Aorta (tissue), 5 donors: ENCODE data around the gene ARL15. TPM values are rescaled to one million over a fixed set of nuclear protein-coding genes. Genes with fewer than 3 reads are reported as not detected.

Experiments
- ATAC-seq: fragments of 200-7000 bp; cut with Tn5 transposase; one replicate; pipeline ENCODE4 v1.9.1; 2022; ENCODE audit warnings: moderate library complexity; ENCODE audit not compliant: low FRiP score
- DNase-seq, 2 donors: peaks; one replicate each; pipeline ENCODE4 v3.0.0-alpha.2; 2020
- H3K27ac ChIP-seq, 2 donors: one replicate each; pipeline ENCODE4 v1.5.1; 2013; ENCODE audit warnings: low read length in 2 of 2, mild to moderate bottlenecking in 2 of 2, moderate library complexity in 2 of 2, control low read depth in 1 of 2, inconsistent platforms in 1 of 2, low read depth in 1 of 2
- H3K27me3 ChIP-seq, 2 donors: one replicate each; pipeline ENCODE4 v1.6.1; 2013; ENCODE audit warnings: control low read depth in 1 of 2, low read length in 1 of 2, mild to moderate bottlenecking in 1 of 2, moderate library complexity in 1 of 2; ENCODE audit not compliant: insufficient read depth in 2 of 2, control insufficient read depth in 1 of 2
- H3K36me3 ChIP-seq, 2 donors: one replicate each; pipeline ENCODE4 v1.6.1; 2013; ENCODE audit warnings: control low read depth in 1 of 2, low read length in 1 of 2, mild to moderate bottlenecking in 1 of 2; ENCODE audit not compliant: insufficient read depth in 2 of 2, control insufficient read depth in 1 of 2
- H3K4me1 ChIP-seq, 2 donors: one replicate each; pipeline ENCODE4 v1.6.1; 2013; ENCODE audit warnings: low read length in 2 of 2, control low read depth in 1 of 2, mild to moderate bottlenecking in 1 of 2, moderate library complexity in 1 of 2; ENCODE audit not compliant: insufficient read depth in 2 of 2, control insufficient read depth in 1 of 2
- H3K4me3 ChIP-seq, 2 donors: one replicate each; pipeline ENCODE4 v1.5.1; 2013; ENCODE audit warnings: low read length in 2 of 2, control low read depth in 1 of 2, mild to moderate bottlenecking in 1 of 2
- H3K9me3 ChIP-seq: one replicate; pipeline ENCODE4 v1.6.1; 2013; ENCODE audit warnings: mild to moderate bottlenecking, low read length; ENCODE audit not compliant: control insufficient read depth
- WGBS, 2 donors: extraction: QIAGEN DNeasy Blood & Tissue Kit; methylation state at CpG; one replicate each; pipeline ENCODE4 v1.1.7; 2013; 5-methylcytosine and 5-hydroxymethylcytosine counted together
- intact Hi-C, 2 donors: fragments of 100-400 bp; cut with DNase I; formaldehyde crosslinking; loops; one replicate each; pipeline versions ENCODE4 v1.14.2 to v1.15.0; 2022
- polyA plus RNA-seq, 2 donors: library from polyadenylated mRNA; stranded (reverse); fragments of 200-250 nt; gene quantifications; one replicate each; pipeline ENCODE4 v1.2.3, GENCODE V29; 2013
- total RNA-seq, 2 donors: library from RNA; stranded (reverse); fragmentation: NEBNext Ultra II Directional; extraction: Animal tissue kit (Norgen Biotek cat#: 25700); gene quantifications; one replicate each; pipeline ENCODE4 v1.2.1, GENCODE V29; 2021
- donor health status: healthy with polysubstance abuse.
- donor health status: Bipolar disorder and iron deficiency.
- donor health status: DM: no; HTN: no; CAD: no.
- donor health status: DM: no; HTN: no; CAD: no.
- donor health status: DM: yes; HTN: yes; CAD: no.

The ARL15 gene
- total and polyA plus RNA-seq, 4 donors = 7.4 to 44.7 (median 19.8) TPM

- DNase-seq = no peak
- no peaks in the 10 kb centered on the region for H3K9me3 ChIP-seq
- no peaks in the 10 kb centered on the region for H3K4me1 ChIP-seq
- H3K36me3 ChIP-seq = no peaks in the 10 kb centered on the region
- no peak overlapping the region for H3K27ac ChIP-seq
- no peak overlapping the region for H3K4me3 ChIP-seq
- intact Hi-C loops = no loop called here
- no peaks in the 10 kb centered on the region for H3K27me3 ChIP-seq
- ATAC-seq = no peak
Measured at GRCh38 chr5:53965459-53965858, 344.9 kb downstream of the ARL15 start.

- Histone ChIP-seq H3K36me3 (no peaks in the 10 kb centered on the region), H3K4me1 (peaks cover 0 to 2% of the 10 kb centered on the region in 2 donors), H3K27me3 (no peaks in the 10 kb centered on the region), H3K4me3 (no peak overlapping the region), H3K27ac (no peak overlapping the region), H3K9me3 (no peaks in the 10 kb centered on the region)
- DNase-seq = no peak
- WGBS, 2 donors = 52 to 69% methylated on average over 1 of the region's 1 CpG
- intact Hi-C loops = no loop called here
- ATAC-seq = no peak
Measured at GRCh38 chr5:53963958-53964357, 346.4 kb downstream of the ARL15 start.

GRCh38 chr5:53962306-53962705 is 348.1 kb downstream of the ARL15 start:
- 88 to 97% methylated on average over 1 of the region's 1 CpG for WGBS, 2 donors
- intact Hi-C loops = no loop called here
- DNase-seq = no peak
- Histone ChIP-seq H3K4me3 (no peak overlapping the region), H3K27ac (no peak overlapping the region), H3K27me3 (no peaks in the 10 kb centered on the region), H3K4me1 (peaks cover 0 to 2% of the 10 kb centered on the region in 2 donors), H3K36me3 (no peaks in the 10 kb centered on the region), H3K9me3 (no peaks in the 10 kb centered on the region)
- ATAC-seq = no peak

DNA sequence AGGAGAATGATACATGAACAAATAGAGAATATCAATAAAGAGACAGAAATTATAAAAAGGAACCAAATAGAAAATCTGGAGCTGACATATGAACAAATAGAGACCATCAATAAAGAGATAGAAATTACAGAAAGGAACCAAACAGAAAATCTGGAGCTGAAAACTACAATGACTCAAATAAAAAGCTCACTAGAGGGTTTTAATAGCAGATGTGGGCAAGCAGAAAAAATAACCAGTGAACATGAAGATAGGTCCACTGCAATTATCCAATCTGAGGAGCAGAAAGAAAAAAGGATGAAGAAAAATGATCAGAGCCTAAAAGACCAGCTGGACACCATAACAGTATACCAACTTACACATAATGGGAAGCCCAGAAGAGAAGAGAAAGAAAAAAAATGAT is 353.7 kb downstream of the ARL15 start:
- H3K27ac ChIP-seq = no peak overlapping the region
- H3K9me3 ChIP-seq = no peaks in the 10 kb centered on the region
- H3K36me3 ChIP-seq = no peaks in the 10 kb centered on the region
- ATAC-seq (no peak), DNase-seq (no peak)
- H3K27me3 ChIP-seq = no peaks in the 10 kb centered on the region
- H3K4me1 ChIP-seq = peaks cover 0 to 2% of the 10 kb centered on the region in 2 donors
- no peak overlapping the region for H3K4me3 ChIP-seq
- intact Hi-C loops = no loop called here

- Histone ChIP-seq H3K4me1 (peaks cover 0 to 2% of the 10 kb centered on the region in 2 donors), H3K27ac (no peak overlapping the region), H3K9me3 (no peaks in the 10 kb centered on the region), H3K4me3 (no peak overlapping the region), H3K36me3 (no peaks in the 10 kb centered on the region), H3K27me3 (no peaks in the 10 kb centered on the region)
- 95 to 98% methylated on average over 1 of the region's 1 CpG for WGBS, 2 donors
- no peak for ATAC-seq
- DNase-seq = no peak
- intact Hi-C loops = no loop called here
Measured at GRCh38 chr5:53956196-53956595, 354.2 kb downstream of the ARL15 start.

GRCh38 chr5:53950621-53951020 is 359.8 kb downstream of the ARL15 start:
- intact Hi-C loops = loop anchor here in 1 of 2 donors (2.0 kb wide), 1 partner anchor 24 kb away; no protein-coding TSS in a partner anchor
- Histone ChIP-seq H3K4me1 (no peaks in the 10 kb centered on the region), H3K9me3 (no peaks in the 10 kb centered on the region), H3K4me3 (no peak overlapping the region), H3K27ac (no peak overlapping the region), H3K27me3 (no peaks in the 10 kb centered on the region), H3K36me3 (no peaks in the 10 kb centered on the region)
- WGBS, 2 donors = 72 to 76% methylated on average over 3 of the region's 3 CpGs
- ATAC-seq (no peak), DNase-seq (no peak)

GRCh38 chr5:53948598-53948997 is 361.8 kb downstream of the ARL15 start:
- no peak overlapping the region for H3K4me3 ChIP-seq
- H3K9me3 ChIP-seq = no peaks in the 10 kb centered on the region
- no peaks in the 10 kb centered on the region for H3K27me3 ChIP-seq
- intact Hi-C loops = no loop called here
- DNase-seq (no peak), ATAC-seq (no peak)
- no peaks in the 10 kb centered on the region for H3K4me1 ChIP-seq
- 79 to 86% methylated on average over 4 of the region's 4 CpGs for WGBS, 2 donors
- no peak overlapping the region for H3K27ac ChIP-seq
- no peaks in the 10 kb centered on the region for H3K36me3 ChIP-seq

DNA sequence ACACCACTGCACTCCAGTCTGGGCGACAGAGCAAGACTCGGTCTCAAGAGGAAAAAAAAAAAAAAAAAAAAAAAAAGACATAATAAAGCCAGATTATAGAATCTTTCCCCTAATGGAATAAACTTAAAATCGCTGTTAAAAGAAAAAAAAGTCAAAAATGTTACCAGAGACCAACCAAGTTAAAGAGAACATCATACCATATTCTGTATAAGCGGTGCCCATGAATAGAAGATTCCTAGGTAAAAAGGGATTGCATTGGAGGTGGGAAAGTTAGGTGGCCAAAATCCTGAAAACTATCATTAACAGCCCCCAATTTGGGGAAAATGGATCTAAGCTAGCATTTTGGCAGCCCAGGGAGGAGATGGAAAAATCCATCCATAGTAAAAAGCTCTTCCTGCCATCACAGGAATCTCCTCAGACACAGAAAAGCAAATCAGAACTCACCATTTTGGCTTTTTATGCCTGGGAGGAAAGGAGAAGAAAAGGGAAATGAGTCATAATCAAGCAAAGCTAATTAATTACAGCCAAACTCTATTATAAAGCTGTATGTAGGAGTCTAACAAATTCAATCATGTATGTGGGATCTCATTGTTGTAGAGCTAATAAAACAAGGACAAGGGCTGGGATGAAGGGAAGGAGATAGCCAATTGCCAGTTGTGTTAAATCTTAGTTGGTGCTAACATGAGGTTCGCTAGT is 363.8 kb downstream of the ARL15 start:
- intact Hi-C loops = no loop called here
- WGBS, 2 donors = 96 to 97% methylated on average over 5 of the region's 5 CpGs
- Histone ChIP-seq H3K4me3 (no peak overlapping the region), H3K4me1 (no peaks in the 10 kb centered on the region), H3K27ac (no peak overlapping the region), H3K27me3 (no peaks in the 10 kb centered on the region), H3K36me3 (no peaks in the 10 kb centered on the region), H3K9me3 (peaks cover 1% of the 10 kb centered on the region)
- DNase-seq (no peak), ATAC-seq (no peak)

GRCh38 chr5:53944981-53945380 is 365.4 kb downstream of the ARL15 start:
- DNase-seq (no peak), ATAC-seq (no peak)
- Histone ChIP-seq H3K27ac (no peak overlapping the region), H3K27me3 (no peaks in the 10 kb centered on the region), H3K4me1 (no peaks in the 10 kb centered on the region), H3K36me3 (no peaks in the 10 kb centered on the region), H3K4me3 (no peak overlapping the region), H3K9me3 (peaks cover 1% of the 10 kb centered on the region)
- 89 to 95% methylated on average over 7 of the region's 7 CpGs for WGBS, 2 donors
- intact Hi-C loops = no loop called here
